Cardiac muscle cell (in vitro differentiated cells and primary cell): Measurements from ENCODE around the gene NDUFAB1. TPM values are rescaled to one million over a fixed set of nuclear protein-coding genes. Genes with fewer than 3 reads are reported as not detected.
A peak's percentile ranks its signal among the peaks of the same experiment; 100 is the strongest.

Experiments used
- DNase-seq, 2 donors: peaks; one replicate each; pipeline versions ENCODE4 v3.0.0 to v3.0.0-alpha.2; 2010 to 2017; ENCODE audit warnings: low read depth in 1 of 2, low spot score in 1 of 2
- H3K27ac ChIP-seq: fragments of 200-600 bp; sonication (generic); 2 replicates; pipeline ENCODE4 v1.5.1; 2016
- H3K27me3 ChIP-seq: fragments of 200-600 bp; sonication (generic); 2 replicates; pipeline ENCODE4 v1.6.0; 2016; ENCODE audit warnings: control low read depth
- H3K36me3 ChIP-seq: fragments of 200-600 bp; sonication (generic); 2 replicates; pipeline ENCODE4 v1.5.1; 2016; ENCODE audit warnings: control low read depth
- H3K4me1 ChIP-seq: fragments of 200-600 bp; sonication (generic); 2 replicates; pipeline ENCODE4 v1.8.1; 2017; ENCODE audit warnings: low read depth, mild to moderate bottlenecking, mixed run types
- H3K4me3 ChIP-seq: fragments of 200-600 bp; sonication (generic); 2 replicates; pipeline ENCODE4 v1.5.1; 2016; ENCODE audit warnings: mild to moderate bottlenecking
- H3K9me3 ChIP-seq: fragments of 200-600 bp; sonication (generic); 2 replicates; pipeline ENCODE4 v1.5.1; 2017; ENCODE audit warnings: low read depth, mild to moderate bottlenecking, control low read depth
- polyA plus RNA-seq: library from polyadenylated mRNA; unstranded; fragments of >200 nt; fragmentation: Nextera tagmentation; extraction: Ambion mirVana; gene quantifications from 2 replicates; pipeline ENCODE4 v1.2.1, GENCODE V29; 2016
- total RNA-seq: library from RNA; depleted of rRNA; stranded (reverse); fragments of >200 nt; gene quantifications from 2 replicates; pipeline ENCODE4 v1.2.3, GENCODE V29; 2016
- TF ChIP-seq, protein P1 (sequence below): IDR thresholded peaks from 2 replicates; pipeline ENCODE4 v1.5.1; 2012; ENCODE audit warnings: low read depth, mild to moderate bottlenecking, low read length

Gene NDUFAB1
- total and polyA plus RNA-seq, 2 experiments from 2014 or later, result 108 to 431 TPM

DNA sequence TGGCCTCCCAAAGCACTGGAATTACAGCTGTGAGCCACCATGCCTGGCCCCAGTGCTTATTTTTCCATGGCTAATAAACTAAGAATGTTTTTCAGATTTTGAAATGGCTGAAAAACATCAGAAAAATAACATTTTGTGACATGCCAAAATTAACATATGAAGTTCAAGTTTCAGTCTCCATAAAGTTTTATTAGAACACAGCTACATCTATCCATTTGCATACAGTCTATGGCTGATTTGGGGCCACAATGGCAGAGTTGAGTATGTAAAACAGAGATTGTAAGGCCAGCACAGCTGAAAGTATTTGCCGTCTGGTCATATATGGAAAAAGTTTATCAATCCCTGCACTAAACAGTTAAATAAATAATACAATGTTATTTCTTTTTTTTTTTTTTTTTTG lies 13.8 kb upstream of the NDUFAB1 start:
- Histone ChIP-seq H3K4me1 (no peaks in the 10 kb centered on the region), H3K36me3 (peaks cover 22% of the 10 kb centered on the region), H3K9me3 (no peaks in the 10 kb centered on the region)

DNA sequence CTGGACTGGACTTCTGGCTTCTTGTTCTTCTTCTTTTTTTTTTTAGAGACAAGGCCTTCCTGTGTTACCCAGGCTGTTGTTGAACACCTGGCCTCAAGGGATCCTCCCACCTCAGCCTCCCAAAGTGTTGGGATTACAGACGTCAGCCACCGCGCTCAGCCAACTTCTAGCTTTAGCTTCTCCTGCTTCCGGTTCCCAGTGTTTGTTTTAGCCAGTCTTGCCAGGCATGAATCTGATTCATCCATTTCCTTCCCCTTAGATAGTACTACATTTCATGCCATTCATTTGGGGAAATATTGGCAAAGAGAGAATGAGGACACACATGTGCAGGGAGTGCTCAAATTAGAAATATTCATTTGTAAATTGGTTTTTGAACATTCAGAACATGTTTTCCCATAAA lies 12.1 kb upstream of the NDUFAB1 start:
- Histone ChIP-seq H3K9me3 (no peaks in the 10 kb centered on the region), H3K27ac (no peak overlapping the region)
- TF ChIP-seq, protein P1, sequence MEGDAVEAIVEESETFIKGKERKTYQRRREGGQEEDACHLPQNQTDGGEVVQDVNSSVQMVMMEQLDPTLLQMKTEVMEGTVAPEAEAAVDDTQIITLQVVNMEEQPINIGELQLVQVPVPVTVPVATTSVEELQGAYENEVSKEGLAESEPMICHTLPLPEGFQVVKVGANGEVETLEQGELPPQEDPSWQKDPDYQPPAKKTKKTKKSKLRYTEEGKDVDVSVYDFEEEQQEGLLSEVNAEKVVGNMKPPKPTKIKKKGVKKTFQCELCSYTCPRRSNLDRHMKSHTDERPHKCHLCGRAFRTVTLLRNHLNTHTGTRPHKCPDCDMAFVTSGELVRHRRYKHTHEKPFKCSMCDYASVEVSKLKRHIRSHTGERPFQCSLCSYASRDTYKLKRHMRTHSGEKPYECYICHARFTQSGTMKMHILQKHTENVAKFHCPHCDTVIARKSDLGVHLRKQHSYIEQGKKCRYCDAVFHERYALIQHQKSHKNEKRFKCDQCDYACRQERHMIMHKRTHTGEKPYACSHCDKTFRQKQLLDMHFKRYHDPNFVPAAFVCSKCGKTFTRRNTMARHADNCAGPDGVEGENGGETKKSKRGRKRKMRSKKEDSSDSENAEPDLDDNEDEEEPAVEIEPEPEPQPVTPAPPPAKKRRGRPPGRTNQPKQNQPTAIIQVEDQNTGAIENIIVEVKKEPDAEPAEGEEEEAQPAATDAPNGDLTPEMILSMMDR, result no peak

More for the DNA sequence above, 13.8 kb upstream of the NDUFAB1 start:
- Histone ChIP-seq H3K4me3 (no peak overlapping the region), H3K27me3 (no peaks in the 10 kb centered on the region), H3K27ac (no peak overlapping the region)
- DNase-seq, result no peak
- TF ChIP-seq, protein P1, result no peak

DNA sequence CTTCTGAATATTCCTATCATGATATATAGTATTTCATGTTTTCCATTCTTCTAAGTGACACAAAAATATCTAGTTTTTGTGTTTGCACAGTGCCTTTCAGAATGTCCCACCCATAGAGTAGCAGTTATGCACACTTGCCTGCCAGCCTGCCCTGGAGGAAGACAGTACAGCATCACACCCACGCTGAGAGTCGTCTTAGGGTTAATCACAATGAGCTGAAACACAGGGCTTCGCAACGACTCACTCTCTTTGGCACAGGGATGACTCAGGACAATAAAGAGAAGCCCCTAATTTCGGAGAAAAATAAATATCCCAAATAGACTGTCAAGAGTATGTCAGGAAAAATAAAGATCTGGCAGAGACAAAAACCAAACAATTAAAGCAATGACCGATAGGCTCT lies 11.6 kb upstream of the NDUFAB1 start:
- Histone ChIP-seq H3K27ac (no peak overlapping the region), H3K9me3 (no peaks in the 10 kb centered on the region), H3K36me3 (peaks cover 29% of the 10 kb centered on the region), H3K4me1 (no peaks in the 10 kb centered on the region), H3K27me3 (no peaks in the 10 kb centered on the region), H3K4me3 (no peak overlapping the region)
- TF ChIP-seq, protein P1, result no peak
- DNase-seq, result peak in 1 of 2 donors; percentile 21

More for the DNA sequence above, 12.1 kb upstream of the NDUFAB1 start:
- H3K36me3 ChIP-seq, result peaks cover 24% of the 10 kb centered on the region
- no peak overlapping the region for H3K4me3 ChIP-seq
- DNase-seq, result peak in 1 of 2 donors; percentile 90
- H3K4me1 ChIP-seq, result no peaks in the 10 kb centered on the region
- no peaks in the 10 kb centered on the region for H3K27me3 ChIP-seq

DNA sequence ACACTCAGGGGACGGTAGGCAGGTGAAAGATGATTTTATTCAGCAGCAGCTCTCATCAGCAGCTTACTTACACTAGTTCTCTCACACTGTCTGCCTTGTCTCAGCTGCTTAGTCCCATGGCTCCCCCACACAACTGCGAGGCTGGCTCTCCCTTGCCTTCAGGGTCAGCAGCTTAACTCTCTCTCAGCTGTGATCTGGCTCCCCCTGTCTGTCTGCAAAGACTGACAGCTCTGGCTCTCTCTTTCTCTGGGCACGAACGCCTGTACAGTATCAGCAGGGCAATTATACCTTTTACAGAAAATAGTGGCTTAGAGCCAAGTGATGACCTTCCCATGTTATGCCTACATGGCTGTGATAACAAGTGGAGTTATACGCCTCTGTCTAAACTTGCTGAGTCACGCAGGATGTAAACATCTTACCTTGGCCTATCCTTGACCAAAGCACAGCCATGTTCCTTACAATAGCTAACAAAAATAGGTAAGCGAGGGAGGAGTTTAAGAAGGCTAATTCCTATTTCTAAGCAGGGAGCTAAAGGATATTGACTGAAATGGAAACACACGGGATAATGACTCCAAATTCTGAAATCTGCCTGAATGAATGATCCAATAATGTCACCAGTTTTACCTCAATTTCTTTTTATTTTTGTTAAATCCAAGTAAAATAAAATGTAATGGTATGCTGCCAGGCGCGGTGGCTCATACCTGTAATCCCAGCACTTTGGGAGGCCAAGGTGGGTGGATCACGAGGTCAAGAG lies 1.1 kb upstream of the NDUFAB1 start:
- TF ChIP-seq, protein P1, result no peak
- H3K27me3 ChIP-seq, result no peaks in the 10 kb centered on the region
- peaks cover 13% of the 10 kb centered on the region for H3K4me1 ChIP-seq
- no peak overlapping the region for H3K27ac ChIP-seq
- H3K4me3 ChIP-seq, result no peak overlapping the region
- no peaks in the 10 kb centered on the region for H3K9me3 ChIP-seq
- no peaks in the 10 kb centered on the region for H3K36me3 ChIP-seq
- peak; percentile 14 to 16 for DNase-seq

DNA sequence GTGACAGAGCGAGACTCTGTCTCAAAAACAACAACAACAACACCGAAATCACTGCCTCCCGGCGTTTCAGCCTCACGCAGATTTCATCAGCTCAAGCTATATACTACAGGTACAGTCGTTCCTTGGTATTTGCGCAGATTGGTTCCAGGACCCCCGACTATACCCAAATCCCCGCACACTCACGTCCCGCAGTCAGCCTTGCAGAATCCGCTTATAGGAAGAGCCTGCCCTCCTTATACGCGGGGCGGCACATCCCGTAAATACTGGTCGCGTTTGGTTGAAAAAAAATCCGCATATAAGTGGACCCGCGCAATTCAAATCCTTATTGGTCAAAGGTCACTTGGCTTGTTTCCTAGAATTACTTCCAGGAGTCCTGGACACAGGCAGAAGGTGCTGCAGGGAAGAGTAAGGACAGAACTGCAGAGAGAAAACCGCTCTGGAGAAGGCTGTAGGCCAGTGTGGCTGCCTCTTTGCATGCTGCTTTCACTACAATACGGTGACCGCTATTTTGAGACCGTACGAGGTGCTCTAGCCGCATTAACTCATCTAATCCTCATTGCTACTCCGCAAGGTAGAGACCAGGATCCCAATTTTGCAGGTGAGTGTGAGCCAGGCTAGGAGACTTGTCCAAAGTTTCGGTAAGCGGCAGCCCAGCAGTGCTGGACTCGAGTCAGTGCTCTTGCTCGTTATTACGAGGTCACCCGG lies 718 bp downstream of the NDUFAB1 start:
- Histone ChIP-seq H3K27ac (peak overlapping the region; percentile 83), H3K9me3 (no peaks in the 10 kb centered on the region), H3K27me3 (no peaks in the 10 kb centered on the region), H3K36me3 (peaks cover 8% of the 10 kb centered on the region), H3K4me3 (peak overlapping the region; percentile 94), H3K4me1 (peaks cover 13% of the 10 kb centered on the region)
- DNase-seq, result peak; percentile 6 to 23
- TF ChIP-seq, protein P1, result no peak
